Measurements from ENCODE around the gene C3orf52.
A peak's percentile ranks its signal among the peaks of the same experiment; 100 is the strongest.

Gene C3orf52

GRCh38 chr3:112085735-112086075 lies 484 bp upstream of the C3orf52 start:
- no peak for DNase-seq (ENCODE audit: low read depth in 2 of 2, low spot score in 1 of 2)

DNA sequence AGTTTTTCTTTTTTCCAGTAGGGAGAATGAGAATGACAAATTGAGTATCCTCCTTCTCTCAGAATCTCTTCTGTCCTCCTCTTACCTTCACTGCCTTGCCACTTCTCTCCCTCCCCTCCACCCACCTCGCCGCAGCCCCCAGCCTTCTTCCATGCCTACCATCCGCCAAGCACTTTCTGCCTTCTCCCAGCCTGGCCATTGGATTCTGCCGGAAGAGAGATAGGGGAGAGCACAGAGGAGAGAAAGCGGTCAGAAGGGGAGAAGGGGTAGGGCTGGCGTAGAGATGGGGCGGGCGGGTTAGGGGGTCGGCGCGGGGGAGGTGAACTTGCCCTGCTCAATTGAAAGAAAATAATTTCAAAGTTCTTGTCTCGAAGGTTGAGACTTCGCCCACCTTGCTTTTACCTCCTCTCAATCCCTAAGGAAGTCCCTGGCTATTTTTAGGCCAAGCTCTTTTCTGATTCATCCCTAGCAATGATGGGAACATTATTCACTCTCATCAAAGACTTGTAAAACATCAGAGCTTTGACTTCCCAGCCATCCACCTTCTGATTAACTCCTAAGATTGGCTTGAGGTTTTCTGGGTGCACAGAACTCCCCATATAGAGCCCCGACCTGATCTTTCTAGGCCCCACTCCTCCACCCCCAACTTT lies 811 bp downstream of the C3orf52 start:
- DNase-seq (ENCODE audit: low read depth in 2 of 2, low spot score in 1 of 2), result no peak

GRCh38 chr3:112087746-112088145 lies 1.6 kb downstream of the C3orf52 start:
- no peak for DNase-seq (ENCODE audit: low read depth in 2 of 2, low spot score in 1 of 2)

- no peak for DNase-seq (ENCODE audit: low read depth in 2 of 2, low spot score in 1 of 2)
Measured at GRCh38 chr3:112088944-112089343, 2.8 kb downstream of the C3orf52 start.

GRCh38 chr3:112089956-112090886 lies 4.0 kb downstream of the C3orf52 start:
- no peak for DNase-seq (ENCODE audit: low read depth in 2 of 2, low spot score in 1 of 2)

GRCh38 chr3:112090887-112091586 lies 4.8 kb downstream of the C3orf52 start:
- no peak for DNase-seq (ENCODE audit: low read depth in 2 of 2, low spot score in 1 of 2)

GRCh38 chr3:112092496-112093179 lies 6.4 kb downstream of the C3orf52 start:
- no peak for DNase-seq (ENCODE audit: low read depth in 2 of 2, low spot score in 1 of 2)

DNA sequence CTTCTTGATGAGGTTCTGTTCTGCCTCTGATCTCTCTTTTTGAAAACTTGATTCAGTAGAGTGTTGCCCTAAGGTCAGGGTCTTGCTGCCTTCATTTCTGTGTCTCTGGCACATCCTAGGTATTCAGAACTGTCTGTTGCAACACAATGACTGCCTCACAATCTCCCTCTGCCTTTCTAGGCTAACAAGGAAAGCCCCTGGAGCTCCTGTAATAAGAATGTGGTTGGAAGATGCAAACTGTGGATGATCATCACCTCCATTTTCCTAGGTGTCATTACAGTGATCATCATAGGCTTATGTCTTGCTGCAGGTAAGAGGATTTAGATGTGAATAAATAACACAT lies 7.0 kb downstream of the C3orf52 start:
- no peak for DNase-seq (ENCODE audit: low read depth in 2 of 2, low spot score in 1 of 2)

GRCh38 chr3:112095731-112096130 lies 9.5 kb downstream of the C3orf52 start:
- DNase-seq (ENCODE audit: low read depth in 2 of 2, low spot score in 1 of 2), result no peak

- DNase-seq (ENCODE audit: low read depth in 2 of 2, low spot score in 1 of 2), result no peak
Measured at GRCh38 chr3:112096176-112096575, 10.0 kb downstream of the C3orf52 start.

GRCh38 chr3:112097378-112097777 lies 11.2 kb downstream of the C3orf52 start:
- DNase-seq (ENCODE audit: low read depth in 2 of 2, low spot score in 1 of 2), result no peak

GRCh38 chr3:112101916-112102315 lies 15.7 kb downstream of the C3orf52 start:
- DNase-seq (ENCODE audit: low read depth in 2 of 2, low spot score in 1 of 2), result no peak

- DNase-seq (ENCODE audit: low read depth in 2 of 2, low spot score in 1 of 2), result no peak
Measured at GRCh38 chr3:112104774-112105173, 18.6 kb downstream of the C3orf52 start.

GRCh38 chr3:112109322-112109721 lies 23.1 kb downstream of the C3orf52 start:
- no peak for DNase-seq (ENCODE audit: low read depth in 2 of 2, low spot score in 1 of 2)

GRCh38 chr3:112111785-112112402 lies 25.7 kb downstream of the C3orf52 start:
- DNase-seq (ENCODE audit: low read depth in 2 of 2, low spot score in 1 of 2), result peak in 1 of 2 donors; percentile 13

DNA sequence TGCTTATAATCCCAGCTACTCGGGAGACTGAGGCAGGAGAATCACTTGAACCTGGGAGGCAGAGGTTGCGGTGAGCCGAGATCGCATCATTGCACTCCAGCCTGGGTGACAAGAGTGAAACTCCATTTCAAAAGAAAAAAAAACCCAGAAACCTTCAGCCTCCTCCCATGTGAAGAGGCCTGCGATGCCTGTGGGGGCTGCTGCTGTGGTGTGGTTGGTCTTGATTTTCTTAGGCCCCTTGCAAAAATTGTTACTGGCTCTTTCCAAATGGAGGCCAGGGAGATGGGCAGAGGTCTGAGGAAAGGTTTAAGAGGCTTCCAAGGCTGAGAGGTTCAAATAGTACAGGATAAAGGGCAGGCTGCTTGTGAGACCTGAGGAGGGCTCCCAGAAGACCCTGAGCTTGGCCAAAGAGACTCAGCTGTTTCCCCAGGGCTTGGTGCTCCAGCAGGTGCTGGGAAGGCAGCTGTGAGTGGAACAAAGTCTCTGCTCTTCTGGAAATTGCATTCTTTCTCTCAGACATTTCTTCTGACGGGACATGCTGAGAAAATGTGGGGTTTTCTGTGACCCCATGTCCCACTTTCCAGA lies 28.5 kb downstream of the C3orf52 start:
- no peak for DNase-seq (ENCODE audit: low read depth in 2 of 2, low spot score in 1 of 2)

DNA sequence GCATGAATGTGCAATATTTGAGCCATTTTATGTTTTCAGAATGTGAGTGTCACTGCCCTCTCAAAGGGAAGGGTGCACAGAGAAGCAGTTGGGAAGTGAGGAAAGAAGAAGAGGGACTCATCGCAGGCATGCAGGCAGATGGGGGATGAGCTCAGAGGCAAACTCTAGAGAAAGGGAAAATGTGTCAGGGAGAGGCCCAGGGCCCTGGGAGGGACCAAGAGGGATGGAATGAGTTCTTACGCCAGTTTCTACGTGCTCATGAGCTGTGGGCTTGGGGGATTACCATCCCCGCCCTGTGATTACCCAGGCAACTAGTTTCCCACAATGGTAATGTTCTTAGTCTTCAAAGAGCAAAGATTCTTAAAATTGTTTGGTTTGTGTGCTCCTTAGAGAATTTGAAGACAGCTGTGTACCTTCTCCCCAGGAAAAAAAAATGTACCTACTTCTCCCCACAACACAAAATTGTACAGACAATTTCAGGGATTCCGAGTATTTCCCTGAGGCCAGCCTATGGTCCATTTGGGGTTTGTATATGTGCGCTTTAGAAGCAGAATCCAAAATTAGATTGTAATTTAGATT lies 29.1 kb downstream of the C3orf52 start:
- DNase-seq (ENCODE audit: low read depth in 2 of 2, low spot score in 1 of 2), result no peak

DNA sequence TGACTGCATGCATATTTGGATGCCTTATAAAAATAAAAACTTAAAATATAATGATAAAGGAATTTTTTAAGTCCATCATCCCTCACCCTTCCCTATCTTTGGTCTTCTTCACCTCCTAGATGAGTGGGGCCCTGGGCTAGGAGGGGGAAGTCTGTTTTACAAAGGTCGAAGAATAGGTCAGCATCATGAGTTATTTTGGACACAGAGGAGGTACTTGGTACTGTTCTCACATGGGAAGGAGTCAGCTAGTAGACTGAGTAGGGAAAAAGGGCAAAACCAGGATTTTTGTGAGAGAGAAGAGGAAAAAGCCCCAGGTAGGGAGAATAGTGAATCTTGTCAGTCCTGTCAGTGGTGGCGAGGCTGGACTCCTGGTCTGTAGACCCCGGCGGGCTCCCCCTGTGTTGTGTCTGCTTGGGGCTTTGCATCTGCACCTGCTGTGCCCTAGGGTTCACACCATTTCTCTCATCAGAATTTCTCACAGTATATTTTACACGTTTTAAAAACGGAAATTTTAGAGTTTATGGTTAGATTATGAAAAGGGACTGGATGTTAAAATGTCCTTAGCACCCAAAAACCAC lies 29.7 kb downstream of the C3orf52 start:
- no peak for DNase-seq (ENCODE audit: low read depth in 2 of 2, low spot score in 1 of 2)

GRCh38 chr3:112116748-112117186 lies 30.6 kb downstream of the C3orf52 start:
- no peak for DNase-seq (ENCODE audit: low read depth in 2 of 2, low spot score in 1 of 2)

DNA sequence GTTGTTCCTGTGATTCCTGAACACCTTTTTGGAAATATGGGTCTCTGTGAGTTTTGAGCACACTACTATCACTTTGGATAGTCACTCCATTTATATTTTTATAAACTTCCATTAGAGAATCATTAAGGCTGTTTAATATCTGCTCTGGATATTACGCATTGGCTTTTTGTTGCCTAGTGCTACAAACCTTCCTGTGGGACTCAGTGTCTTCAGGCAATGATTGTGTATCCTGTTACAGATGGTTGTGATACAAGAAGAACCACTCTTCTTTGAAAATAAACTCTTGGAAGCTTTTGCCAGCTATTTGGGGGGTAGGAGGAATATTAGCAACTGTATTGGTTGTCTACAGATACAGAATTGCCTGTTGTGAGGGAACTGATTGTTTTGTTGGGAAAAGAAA lies 31.2 kb downstream of the C3orf52 start:
- no peak for DNase-seq (ENCODE audit: low read depth in 2 of 2, low spot score in 1 of 2)

Data from stimulated activated CD8-positive, alpha-beta memory T cell treated with anti-CD3 and anti-CD28 coated beads, Interleukin-4, amount 100 ng/mL, for 4 hours (primary cell).